ENCODE data around the gene RFNG.
"Not testable (repeated sequence)": the region's sequence is repeated elsewhere in the genome, so short reads cannot be mapped to it uniquely, and the experiment has no call there.

Gene RFNG

GRCh38 chr17:82042649-82043048 lies 9.0 kb downstream of the RFNG start:
- no peak overlapping the region for H3K4me3 ChIP-seq (ENCODE audit: low read length)

GRCh38 chr17:82041144-82041814 lies 10.3 kb downstream of the RFNG start:
- Histone ChIP-seq H3K27ac (ENCODE audit: low read depth, low read length) (no peak overlapping the region), H3K9me2 (replicated peaks; ENCODE audit: control insufficient read depth, low read length) (no peaks in the 10 kb centered on the region), H3K9me3 (ENCODE audit: control insufficient read depth, insufficient read depth, low read length) (no peaks in the 10 kb centered on the region), H3K4me3 (ENCODE audit: low read length) (no peak overlapping the region), H3K4me2 (ENCODE audit: low read length) (no peak overlapping the region), H4K20me1 (ENCODE audit: control insufficient read depth, insufficient read depth, low read depth, low read length) (peaks cover 5% of the 10 kb centered on the region), H3K27me3 (ENCODE audit: control insufficient read depth, low read length) (no peaks in the 10 kb centered on the region), H3K4me1 (ENCODE audit: control insufficient read depth, low read length) (peaks cover 18% of the 10 kb centered on the region), H3F3A (ENCODE audit: control insufficient read depth, insufficient read depth) (no peaks in the 10 kb centered on the region), H3K79me2 (ENCODE audit: control insufficient read depth, low read length) (peaks cover 9% of the 10 kb centered on the region), H3K36me3 (ENCODE audit: control insufficient read depth, low read length) (peaks cover 8% of the 10 kb centered on the region)
- TF ChIP-seq CTCF (IDR thresholded peaks at IDR 0.05; ENCODE audit: low read depth, low read length, poor library complexity, severe bottlenecking) (no peak), EZH2phosphoT487 (IDR thresholded peaks at IDR 0.05; ENCODE audit: borderline replicate concordance, low read length) (no peak)

More at GRCh38 chr17:82042649-82043048, 9.0 kb downstream of the RFNG start:
- no peak for TF ChIP-seq CTCF (IDR thresholded peaks at IDR 0.05; ENCODE audit: low read depth, low read length, poor library complexity, severe bottlenecking)
- TF ChIP-seq EZH2phosphoT487 (IDR thresholded peaks at IDR 0.05; ENCODE audit: borderline replicate concordance, low read length), result no peak
- H3K27me3 ChIP-seq (ENCODE audit: control insufficient read depth, low read length), result no peaks in the 10 kb centered on the region
- no peak overlapping the region for H3K4me2 ChIP-seq (ENCODE audit: low read length)
- H3K79me2 ChIP-seq (ENCODE audit: control insufficient read depth, low read length), result no peaks in the 10 kb centered on the region
- H3K4me1 ChIP-seq (ENCODE audit: control insufficient read depth, low read length), result peaks cover 12% of the 10 kb centered on the region
- H3K27ac ChIP-seq (ENCODE audit: low read depth, low read length), result no peak overlapping the region
- no peaks in the 10 kb centered on the region for H3K9me3 ChIP-seq (ENCODE audit: control insufficient read depth, insufficient read depth, low read length)
- no peaks in the 10 kb centered on the region for H3K9me2 ChIP-seq (replicated peaks; ENCODE audit: control insufficient read depth, low read length)
- H3K36me3 ChIP-seq (ENCODE audit: control insufficient read depth, low read length), result no peaks in the 10 kb centered on the region
- no peaks in the 10 kb centered on the region for H4K20me1 ChIP-seq (ENCODE audit: control insufficient read depth, insufficient read depth, low read depth, low read length)
- H3F3A ChIP-seq (ENCODE audit: control insufficient read depth, insufficient read depth), result no peaks in the 10 kb centered on the region

- TF ChIP-seq CTCF (IDR thresholded peaks at IDR 0.05; ENCODE audit: low read depth, low read length, poor library complexity, severe bottlenecking), result no peak
- no peak for TF ChIP-seq EZH2phosphoT487 (IDR thresholded peaks at IDR 0.05; ENCODE audit: borderline replicate concordance, low read length)
- Histone ChIP-seq H3K27me3 (ENCODE audit: control insufficient read depth, low read length) (no peaks in the 10 kb centered on the region), H3K4me2 (ENCODE audit: low read length) (no peak overlapping the region), H3K36me3 (ENCODE audit: control insufficient read depth, low read length) (peaks cover 21% of the 10 kb centered on the region), H4K20me1 (ENCODE audit: control insufficient read depth, insufficient read depth, low read depth, low read length) (peaks cover 5% of the 10 kb centered on the region), H3K27ac (ENCODE audit: low read depth, low read length) (no peak overlapping the region), H3K79me2 (ENCODE audit: control insufficient read depth, low read length) (peaks cover 12% of the 10 kb centered on the region), H3K4me3 (ENCODE audit: low read length) (no peak overlapping the region), H3K4me1 (ENCODE audit: control insufficient read depth, low read length) (peaks cover 23% of the 10 kb centered on the region), H3F3A (ENCODE audit: control insufficient read depth, insufficient read depth) (peaks cover 9% of the 10 kb centered on the region; the same call in 1 of the 2 replicates), H3K9me2 (replicated peaks; ENCODE audit: control insufficient read depth, low read length) (no peaks in the 10 kb centered on the region), H3K9me3 (ENCODE audit: control insufficient read depth, insufficient read depth, low read length) (no peaks in the 10 kb centered on the region)
These were observed 11.8 kb downstream of the RFNG start for GRCh38 chr17:82039695-82040299.

- H3K27me3 ChIP-seq (ENCODE audit: control insufficient read depth, low read length); H3K4me3 ChIP-seq (ENCODE audit: low read length); H4K20me1 ChIP-seq (ENCODE audit: control insufficient read depth, insufficient read depth, low read depth, low read length); H3K9me2 ChIP-seq (replicated peaks; ENCODE audit: control insufficient read depth, low read length); H3K27ac ChIP-seq (ENCODE audit: low read depth, low read length); H3K4me2 ChIP-seq (ENCODE audit: low read length); H3F3A ChIP-seq (ENCODE audit: control insufficient read depth, insufficient read depth); H3K9me3 ChIP-seq (ENCODE audit: control insufficient read depth, insufficient read depth, low read length): not testable (repeated sequence)
- peaks cover 23% of the 10 kb centered on the region for H3K4me1 ChIP-seq (ENCODE audit: control insufficient read depth, low read length)
- peaks cover 21% of the 10 kb centered on the region for H3K36me3 ChIP-seq (ENCODE audit: control insufficient read depth, low read length)
- peaks cover 12% of the 10 kb centered on the region for H3K79me2 ChIP-seq (ENCODE audit: control insufficient read depth, low read length)
These were observed 12.7 kb downstream of the RFNG start for GRCh38 chr17:82038796-82039409.
